CD8-positive, alpha-beta memory T cell (primary cell): ENCODE data around the gene POLA2. TPM values are rescaled to one million over a fixed set of nuclear protein-coding genes. Genes with fewer than 3 reads are reported as not detected.
A peak's percentile ranks its signal among the peaks of the same experiment; 100 is the strongest.
"Not testable (repeated sequence)": the region's sequence is repeated elsewhere in the genome, so short reads cannot be mapped to it uniquely, and the experiment has no call there.

Experiments
- CTCF ChIA-PET: fragments of 350-600 bp; sonication (Branson Sonifier 250); formaldehyde crosslinking; loops from one replicate; lab custom pipeline; 2021; ENCODE audit warnings: antibody characterized with exemption; lab: Charles Lee
- POLR2A ChIA-PET: fragments of 350-600 bp; sonication (Branson Sonifier 250); formaldehyde crosslinking; loops from one replicate; lab custom pipeline; 2021; ENCODE audit warnings: antibody characterized with exemption; lab: Charles Lee
- DNase-seq, 5 donors: peaks; one replicate each; pipeline versions ENCODE4 v3.0.0 to v3.0.0-alpha.2; 2020 to 2022; ENCODE audit warnings: mixed read lengths in 1 of 5
- H3K27ac ChIP-seq: one replicate; pipeline ENCODE4 v1.7.0; 2013; ENCODE audit warnings: low read depth, mild to moderate bottlenecking, low read length, moderate library complexity
- H3K27me3 ChIP-seq: 2 replicates; pipeline ENCODE4 v1.7.0; 2013; ENCODE audit warnings: low read length, mild to moderate bottlenecking; ENCODE audit not compliant: insufficient read depth, poor library complexity, severe bottlenecking
- H3K36me3 ChIP-seq: 2 replicates; pipeline ENCODE4 v1.7.0; 2013; ENCODE audit warnings: mild to moderate bottlenecking, low read length, moderate library complexity; ENCODE audit not compliant: insufficient read depth
- H3K4me1 ChIP-seq: 2 replicates; pipeline ENCODE4 v1.7.0; 2013; ENCODE audit warnings: mild to moderate bottlenecking, low read length, moderate library complexity; ENCODE audit not compliant: insufficient read depth
- H3K4me3 ChIP-seq: 2 replicates; pipeline ENCODE4 v1.7.0; 2013; ENCODE audit warnings: mild to moderate bottlenecking, low read length
- H3K9me3 ChIP-seq: 2 replicates; pipeline ENCODE4 v1.7.0; 2013; ENCODE audit warnings: mild to moderate bottlenecking, low read length
- H3K27ac Mint-ChIP-seq, 8 donors: one replicate each; pipeline ENCODE4 v1.8.0; 2020 to 2021; ENCODE audit warnings: mixed read lengths in 8 of 8, mild to moderate bottlenecking in 6 of 8, inconsistent platforms in 3 of 8, moderate library complexity in 3 of 8
- H3K27me3 Mint-ChIP-seq, 2 donors: one replicate each; pipeline ENCODE4 v1.8.0; 2020 to 2021; ENCODE audit warnings: mixed read lengths in 2 of 2, mild to moderate bottlenecking in 1 of 2, moderate library complexity in 1 of 2
- H3K36me3 Mint-ChIP-seq, 3 donors: one replicate each; pipeline ENCODE4 v1.8.0; 2020 to 2021; ENCODE audit warnings: mixed read lengths in 3 of 3, inconsistent platforms in 1 of 3, mild to moderate bottlenecking in 1 of 3
- H3K4me1 Mint-ChIP-seq, 3 donors: one replicate each; pipeline ENCODE4 v1.8.0; 2020 to 2021; ENCODE audit warnings: mixed read lengths in 3 of 3, inconsistent platforms in 1 of 3, mild to moderate bottlenecking in 1 of 3
- H3K4me3 Mint-ChIP-seq, 7 donors: one replicate each; pipeline ENCODE4 v1.8.0; 2020 to 2021; ENCODE audit warnings: mixed read lengths in 7 of 7, mild to moderate bottlenecking in 6 of 7, moderate library complexity in 4 of 7, inconsistent platforms in 2 of 7
- H3K9me3 Mint-ChIP-seq, 5 donors: one replicate each; pipeline ENCODE4 v1.8.0; 2020 to 2022; ENCODE audit warnings: mixed read lengths in 5 of 5, mild to moderate bottlenecking in 3 of 5, moderate library complexity in 2 of 5, inconsistent platforms in 1 of 5
- polyA plus RNA-seq: library from polyadenylated mRNA; unstranded; fragments of 300-500 nt; fragmentation: Illumina TruSeq; gene quantifications from one replicate; pipeline ENCODE4 v1.2.3, GENCODE V29; 2021
- total RNA-seq, 2 experiments: library from RNA; stranded (reverse); gene quantifications; one replicate each; pipeline ENCODE4 v1.2.3, GENCODE V29; 2021

POLA2 gene
- total and polyA plus RNA-seq, 3 experiments from 2014 or later: 11.0 to 78.8 (median 75.6) TPM

DNA sequence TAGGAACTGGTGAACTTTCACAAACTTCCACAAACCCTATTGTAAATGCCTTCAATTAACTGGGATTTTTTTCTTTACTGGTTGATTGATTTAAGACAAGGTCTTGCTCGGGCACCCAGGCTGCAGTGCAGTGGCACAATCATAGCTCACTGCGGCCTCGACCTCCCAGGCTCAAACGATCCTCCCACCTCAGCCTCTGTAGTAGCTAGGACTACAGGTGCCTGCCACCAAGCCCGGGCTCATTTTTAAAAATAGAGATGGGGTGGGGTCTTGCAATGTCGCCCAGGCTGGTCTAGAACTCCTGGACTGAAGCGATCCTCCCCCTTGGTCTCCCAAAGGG is 35.7 kb upstream of the POLA2 start:
- Mint-ChIP-seq H3K9me3 (no peaks in the 10 kb centered on the region), H3K27ac (peak overlapping the region in 1 of 8 donors; percentile 43), H3K27me3 (peaks cover 22 to 27% of the 10 kb centered on the region in 2 donors), H3K36me3 (peaks cover 0 to 2% (median 0%) of the 10 kb centered on the region in 3 donors), H3K4me3 (peak overlapping the region; percentile 64 to 87 (median 68)), H3K4me1 (peaks cover 7 to 16% (median 12%) of the 10 kb centered on the region in 3 donors)
- CTCF ChIA-PET: interaction anchor here (1.0 to 3.1 kb wide), 13 partner anchors 15 to 280 kb away, joined by 3 to 43 read pairs (median 4); partner anchors contain the start of genes CDC42EP2 and POLA2
- peaks cover 7% of the 10 kb centered on the region for H3K4me1 ChIP-seq
- DNase-seq: no peak
- no peaks in the 10 kb centered on the region for H3K9me3 ChIP-seq
- H3K4me3 ChIP-seq: peak overlapping the region; percentile 48
- no peaks in the 10 kb centered on the region for H3K27me3 ChIP-seq
- no peak overlapping the region for H3K27ac ChIP-seq
- H3K36me3 ChIP-seq: no peaks in the 10 kb centered on the region
- POLR2A ChIA-PET: interaction anchor here (1.5 kb wide), 1 partner anchor 89 kb away, joined by 3 read pairs; no protein-coding TSS in a partner anchor

GRCh38 chr11:65227879-65228278 is 33.9 kb upstream of the POLA2 start:
- POLR2A ChIA-PET: no interaction called here
- CTCF ChIA-PET: interaction anchor here (0.8 to 1.0 kb wide), 2 partner anchors 87 to 102 kb away, joined by 4 read pairs; no protein-coding TSS in a partner anchor
- Histone ChIP-seq H3K9me3 (no peaks in the 10 kb centered on the region), H3K4me3 (no peak overlapping the region), H3K36me3 (no peaks in the 10 kb centered on the region), H3K27ac (no peak overlapping the region), H3K4me1 (peaks cover 7% of the 10 kb centered on the region), H3K27me3 (no peaks in the 10 kb centered on the region)
- no peaks in the 10 kb centered on the region for H3K9me3 Mint-ChIP-seq
- DNase-seq: no peak
- H3K4me3 Mint-ChIP-seq: no peak overlapping the region
- H3K36me3 Mint-ChIP-seq: peaks cover 0 to 2% (median 0%) of the 10 kb centered on the region in 3 donors
- H3K4me1 Mint-ChIP-seq: peaks cover 7 to 16% (median 12%) of the 10 kb centered on the region in 3 donors
- no peak overlapping the region for H3K27ac Mint-ChIP-seq
- peaks cover 22 to 27% of the 10 kb centered on the region in 2 donors for H3K27me3 Mint-ChIP-seq

- CTCF ChIA-PET: no interaction called here
- Histone ChIP-seq H3K9me3 (no peaks in the 10 kb centered on the region), H3K27me3 (no peaks in the 10 kb centered on the region), H3K4me1 (no peaks in the 10 kb centered on the region), H3K4me3 (no peak overlapping the region), H3K27ac (no peak overlapping the region), H3K36me3 (no peaks in the 10 kb centered on the region)
- H3K9me3 Mint-ChIP-seq: no peaks in the 10 kb centered on the region
- peak overlapping the region in 2 of 8 donors; percentile 17 to 91 for H3K27ac Mint-ChIP-seq
- no peaks in the 10 kb centered on the region for H3K36me3 Mint-ChIP-seq
- POLR2A ChIA-PET: no interaction called here
- peak overlapping the region in 1 of 7 donors; percentile 69 for H3K4me3 Mint-ChIP-seq
- H3K27me3 Mint-ChIP-seq: peaks cover 0 to 4% of the 10 kb centered on the region in 2 donors
- no peaks in the 10 kb centered on the region for H3K4me1 Mint-ChIP-seq
- no peak for DNase-seq
These were observed 25.3 kb upstream of the POLA2 start for GRCh38 chr11:65236194-65237059.

DNA sequence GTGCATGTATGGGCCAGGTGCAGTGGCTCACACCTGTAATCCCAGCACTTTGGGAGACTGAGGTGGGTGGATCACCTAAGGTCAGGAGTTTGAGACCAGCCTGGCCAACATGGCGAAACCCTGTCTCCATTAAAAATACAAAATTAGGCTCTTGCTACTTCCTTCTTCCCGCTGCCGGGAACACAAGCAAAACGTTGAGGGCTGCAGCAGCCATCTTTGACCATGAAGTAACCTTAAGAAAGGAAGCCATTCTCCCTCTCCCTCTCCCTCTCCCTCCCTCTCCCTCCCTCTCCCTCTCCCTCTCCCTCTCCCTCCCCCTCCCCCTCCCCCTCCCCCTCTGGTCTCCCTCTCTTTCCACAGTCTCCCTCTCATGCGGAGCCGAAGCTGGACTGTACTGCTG is 23.5 kb upstream of the POLA2 start:
- H3K36me3 Mint-ChIP-seq, DNase-seq, H3K9me3 ChIP-seq, H3K9me3 Mint-ChIP-seq, POLR2A ChIA-PET, H3K4me3 Mint-ChIP-seq, H3K27me3 ChIP-seq, H3K27ac Mint-ChIP-seq, H3K27me3 Mint-ChIP-seq, CTCF ChIA-PET, H3K4me1 Mint-ChIP-seq, H3K4me3 ChIP-seq, H3K4me1 ChIP-seq, H3K27ac ChIP-seq, H3K36me3 ChIP-seq: not testable (repeated sequence)

DNA sequence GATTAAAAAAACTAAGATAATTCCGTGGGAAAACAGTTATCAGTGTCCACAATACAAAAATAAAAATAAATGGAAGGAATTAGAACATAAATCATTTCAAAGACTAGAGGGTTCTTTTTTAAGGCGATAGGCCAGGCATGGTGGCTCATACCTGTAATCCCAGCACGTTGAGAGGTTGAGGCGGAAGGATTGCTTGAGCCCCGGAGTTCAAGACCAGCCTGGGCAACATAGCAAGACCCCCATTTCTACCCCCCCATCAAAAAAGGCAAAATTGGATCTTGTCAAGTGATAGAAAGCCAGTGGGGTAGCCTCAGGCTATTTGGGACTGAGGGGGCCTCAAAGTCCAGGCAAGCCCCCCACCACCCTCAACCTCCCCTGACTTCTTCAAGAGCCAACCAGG is 20.6 kb upstream of the POLA2 start:
- no peak overlapping the region for H3K27ac ChIP-seq
- Mint-ChIP-seq H3K27ac (no peak overlapping the region), H3K36me3 (no peaks in the 10 kb centered on the region), H3K9me3 (no peaks in the 10 kb centered on the region), H3K27me3 (no peaks in the 10 kb centered on the region), H3K4me3 (no peak overlapping the region), H3K4me1 (no peaks in the 10 kb centered on the region)
- H3K27me3 ChIP-seq: no peaks in the 10 kb centered on the region
- ChIA-PET CTCF (interaction anchor here (0.7 kb wide), 1 partner anchor 16 kb away, joined by 3 read pairs; no protein-coding TSS in a partner anchor), POLR2A (interaction anchor here (0.6 kb wide), 1 partner anchor 89 kb away, joined by 4 read pairs; no protein-coding TSS in a partner anchor)
- H3K9me3 ChIP-seq: no peaks in the 10 kb centered on the region
- H3K36me3 ChIP-seq: no peaks in the 10 kb centered on the region
- H3K4me3 ChIP-seq: no peak overlapping the region
- DNase-seq: no peak
- H3K4me1 ChIP-seq: no peaks in the 10 kb centered on the region

- Mint-ChIP-seq H3K27me3 (no peaks in the 10 kb centered on the region), H3K27ac (no peak overlapping the region), H3K9me3 (no peaks in the 10 kb centered on the region), H3K4me3 (no peak overlapping the region), H3K36me3 (no peaks in the 10 kb centered on the region), H3K4me1 (no peaks in the 10 kb centered on the region)
- Histone ChIP-seq H3K27me3 (no peaks in the 10 kb centered on the region), H3K9me3 (no peaks in the 10 kb centered on the region), H3K4me1 (no peaks in the 10 kb centered on the region), H3K36me3 (no peaks in the 10 kb centered on the region), H3K27ac (no peak overlapping the region), H3K4me3 (no peak overlapping the region)
- no peak for DNase-seq
- ChIA-PET POLR2A (no interaction called here), CTCF (no interaction called here)
These were observed 20.1 kb upstream of the POLA2 start for GRCh38 chr11:65241692-65242091.

- H3K9me3 ChIP-seq: no peaks in the 10 kb centered on the region
- no peak overlapping the region for H3K4me3 Mint-ChIP-seq
- H3K9me3 Mint-ChIP-seq: no peaks in the 10 kb centered on the region
- no peak overlapping the region for H3K4me3 ChIP-seq
- no peaks in the 10 kb centered on the region for H3K36me3 ChIP-seq
- H3K27ac Mint-ChIP-seq: no peak overlapping the region
- H3K36me3 Mint-ChIP-seq: no peaks in the 10 kb centered on the region
- no peaks in the 10 kb centered on the region for H3K4me1 Mint-ChIP-seq
- no peaks in the 10 kb centered on the region for H3K27me3 Mint-ChIP-seq
- ChIA-PET CTCF (no interaction called here), POLR2A (no interaction called here)
- H3K27me3 ChIP-seq: no peaks in the 10 kb centered on the region
- DNase-seq: no peak
- H3K27ac ChIP-seq: no peak overlapping the region
- H3K4me1 ChIP-seq: no peaks in the 10 kb centered on the region
These were observed 19.4 kb upstream of the POLA2 start for GRCh38 chr11:65242389-65242788.

- no peak overlapping the region for H3K4me3 ChIP-seq
- CTCF ChIA-PET: interaction anchor here (0.7 to 2.1 kb wide), 2 partner anchors 71 to 210 kb away, joined by 3 to 8 read pairs; partner anchors contain the start of gene CDC42EP2
- no peak overlapping the region for H3K27ac ChIP-seq
- no peak for DNase-seq
- H3K4me1 ChIP-seq: no peaks in the 10 kb centered on the region
- no peaks in the 10 kb centered on the region for H3K36me3 ChIP-seq
- H3K27me3 ChIP-seq: no peaks in the 10 kb centered on the region
- Mint-ChIP-seq H3K9me3 (no peaks in the 10 kb centered on the region), H3K4me1 (no peaks in the 10 kb centered on the region), H3K27ac (no peak overlapping the region), H3K4me3 (no peak overlapping the region), H3K36me3 (no peaks in the 10 kb centered on the region), H3K27me3 (no peaks in the 10 kb centered on the region)
- POLR2A ChIA-PET: interaction anchor here (0.7 kb wide), 1 partner anchor 38 kb away, joined by 3 read pairs; no protein-coding TSS in a partner anchor
- H3K9me3 ChIP-seq: no peaks in the 10 kb centered on the region
These were observed 18.0 kb upstream of the POLA2 start for GRCh38 chr11:65243797-65244196.
